ENCODE measurements around the gene OR4N2.
"Not testable (repeated sequence)": the region's sequence is repeated elsewhere in the genome, so short reads cannot be mapped to it uniquely, and the experiment has no call there.

The OR4N2 gene

DNA sequence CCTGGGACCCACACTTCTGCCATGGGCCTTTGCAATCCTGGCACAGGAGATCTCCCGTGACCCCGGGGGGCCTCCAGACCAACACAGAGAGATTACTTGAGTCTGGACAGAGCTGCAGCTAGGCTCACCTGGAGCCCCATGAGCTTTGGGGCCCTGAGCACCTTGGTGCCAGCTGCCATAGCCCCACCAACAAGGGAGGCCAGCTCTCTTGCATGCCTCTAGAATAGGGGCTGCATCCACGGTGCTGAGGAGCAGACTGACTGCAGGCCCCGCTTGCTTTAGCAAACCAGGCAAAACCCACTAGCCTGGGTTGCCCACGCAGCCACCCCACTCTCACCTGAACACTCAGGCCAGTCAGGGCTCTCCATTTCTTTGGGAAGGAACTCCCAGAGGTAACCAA, 3.7 kb upstream of the OR4N2 start:
- Histone ChIP-seq H3K27ac (ENCODE audit: low read depth, low read length) (no peak overlapping the region), H3K79me2 (ENCODE audit: control insufficient read depth, insufficient read depth, low read length, unreplicated experiment) (no peaks in the 10 kb centered on the region), H3K4me1 (ENCODE audit: control insufficient read depth, insufficient read depth, low read length, unreplicated experiment) (no peaks in the 10 kb centered on the region), H3K27me3 (ENCODE audit: insufficient read depth, low read length) (no peaks in the 10 kb centered on the region), H2AFZ (ENCODE audit: low read length, unreplicated experiment) (no peak overlapping the region), H3K4me3 (ENCODE audit: low read depth, low read length) (no peak overlapping the region), H3K36me3 (ENCODE audit: insufficient read depth, low read length) (no peaks in the 10 kb centered on the region)

- Histone ChIP-seq H3K27ac (ENCODE audit: low read depth, low read length) (no peak overlapping the region), H3K36me3 (ENCODE audit: insufficient read depth, low read length) (no peaks in the 10 kb centered on the region), H3K79me2 (ENCODE audit: control insufficient read depth, insufficient read depth, low read length, unreplicated experiment) (no peaks in the 10 kb centered on the region), H3K27me3 (ENCODE audit: insufficient read depth, low read length) (no peaks in the 10 kb centered on the region), H2AFZ (ENCODE audit: low read length, unreplicated experiment) (no peak overlapping the region), H3K4me1 (ENCODE audit: control insufficient read depth, insufficient read depth, low read length, unreplicated experiment) (no peaks in the 10 kb centered on the region), H3K4me3 (ENCODE audit: low read depth, low read length) (no peak overlapping the region)
These were observed 3.1 kb upstream of the OR4N2 start for GRCh38 chr14:19800282-19801117.

GRCh38 chr14:19801118-19801464, 2.5 kb upstream of the OR4N2 start:
- no peaks in the 10 kb centered on the region for H3K27me3 ChIP-seq (ENCODE audit: insufficient read depth, low read length)
- H3K4me1 ChIP-seq (ENCODE audit: control insufficient read depth, insufficient read depth, low read length, unreplicated experiment), result no peaks in the 10 kb centered on the region
- H2AFZ ChIP-seq (ENCODE audit: low read length, unreplicated experiment), result no peak overlapping the region
- no peaks in the 10 kb centered on the region for H3K79me2 ChIP-seq (ENCODE audit: control insufficient read depth, insufficient read depth, low read length, unreplicated experiment)
- no peak overlapping the region for H3K27ac ChIP-seq (ENCODE audit: low read depth, low read length)
- no peaks in the 10 kb centered on the region for H3K36me3 ChIP-seq (ENCODE audit: insufficient read depth, low read length)
- H3K4me3 ChIP-seq (ENCODE audit: low read depth, low read length), result no peak overlapping the region

- not testable (repeated sequence) for H3K79me2 ChIP-seq (ENCODE audit: control insufficient read depth, insufficient read depth, low read length, unreplicated experiment); H3K27me3 ChIP-seq (ENCODE audit: insufficient read depth, low read length); H3K4me1 ChIP-seq (ENCODE audit: control insufficient read depth, insufficient read depth, low read length, unreplicated experiment); H3K36me3 ChIP-seq (ENCODE audit: insufficient read depth, low read length)
- Histone ChIP-seq H2AFZ (ENCODE audit: low read length, unreplicated experiment) (peak overlapping the region; percentile 62), H3K27ac (ENCODE audit: low read depth, low read length) (peak overlapping the region; percentile 29; the same call in 1 of the 2 replicates), H3K4me3 (ENCODE audit: low read depth, low read length) (peak overlapping the region; percentile 14)
These were observed 9.8 kb downstream of the OR4N2 start for GRCh38 chr14:19813171-19813920.

- H3K79me2 ChIP-seq (ENCODE audit: control insufficient read depth, insufficient read depth, low read length, unreplicated experiment); H3K4me3 ChIP-seq (ENCODE audit: low read depth, low read length); H3K27ac ChIP-seq (ENCODE audit: low read depth, low read length); H3K27me3 ChIP-seq (ENCODE audit: insufficient read depth, low read length); H3K36me3 ChIP-seq (ENCODE audit: insufficient read depth, low read length); H2AFZ ChIP-seq (ENCODE audit: low read length, unreplicated experiment): not testable (repeated sequence)
- H3K4me1 ChIP-seq (ENCODE audit: control insufficient read depth, insufficient read depth, low read length, unreplicated experiment), result peaks cover 19% of the 10 kb centered on the region
These were observed 16.3 kb downstream of the OR4N2 start for GRCh38 chr14:19819879-19820278.

DNA sequence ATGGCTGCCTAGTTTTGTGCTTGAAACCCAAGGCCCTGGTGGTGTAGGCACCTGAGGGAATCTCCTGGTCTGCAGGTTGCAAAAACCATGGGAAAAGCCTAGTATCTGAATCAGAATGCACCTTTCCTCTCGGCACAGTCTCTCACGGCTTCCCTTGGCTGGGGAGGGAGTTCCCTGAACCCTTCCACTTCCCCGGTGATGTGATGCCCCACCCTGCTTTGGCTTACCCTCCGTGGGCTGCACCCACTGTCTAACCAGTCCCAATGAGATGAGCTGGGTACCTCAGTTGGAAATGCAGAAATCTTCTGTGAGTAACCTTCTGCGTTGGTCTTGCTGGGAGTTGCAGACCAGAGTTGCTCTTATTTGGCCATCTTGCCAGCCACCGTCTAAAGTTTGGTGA, 17.4 kb downstream of the OR4N2 start:
- not testable (repeated sequence) for H2AFZ ChIP-seq (ENCODE audit: low read length, unreplicated experiment); H3K27me3 ChIP-seq (ENCODE audit: insufficient read depth, low read length); H3K79me2 ChIP-seq (ENCODE audit: control insufficient read depth, insufficient read depth, low read length, unreplicated experiment); H3K36me3 ChIP-seq (ENCODE audit: insufficient read depth, low read length); H3K4me3 ChIP-seq (ENCODE audit: low read depth, low read length); H3K27ac ChIP-seq (ENCODE audit: low read depth, low read length)
- peaks cover 19% of the 10 kb centered on the region for H3K4me1 ChIP-seq (ENCODE audit: control insufficient read depth, insufficient read depth, low read length, unreplicated experiment)

GRCh38 chr14:19823178-19823577, 19.6 kb downstream of the OR4N2 start:
- Histone ChIP-seq H3K4me1 (ENCODE audit: control insufficient read depth, insufficient read depth, low read length, unreplicated experiment) (peaks cover 19% of the 10 kb centered on the region), H2AFZ (ENCODE audit: low read length, unreplicated experiment) (no peak overlapping the region), H3K27me3 (ENCODE audit: insufficient read depth, low read length) (no peaks in the 10 kb centered on the region), H3K36me3 (ENCODE audit: insufficient read depth, low read length) (no peaks in the 10 kb centered on the region), H3K4me3 (ENCODE audit: low read depth, low read length) (no peak overlapping the region; the same call in 1 of the 2 replicates), H3K79me2 (ENCODE audit: control insufficient read depth, insufficient read depth, low read length, unreplicated experiment) (no peaks in the 10 kb centered on the region), H3K27ac (ENCODE audit: low read depth, low read length) (peak overlapping the region; percentile 89)

- Histone ChIP-seq H3K27me3 (ENCODE audit: insufficient read depth, low read length) (no peaks in the 10 kb centered on the region), H3K79me2 (ENCODE audit: control insufficient read depth, insufficient read depth, low read length, unreplicated experiment) (no peaks in the 10 kb centered on the region), H3K4me1 (ENCODE audit: control insufficient read depth, insufficient read depth, low read length, unreplicated experiment) (peaks cover 19% of the 10 kb centered on the region), H3K36me3 (ENCODE audit: insufficient read depth, low read length) (no peaks in the 10 kb centered on the region), H2AFZ (ENCODE audit: low read length, unreplicated experiment) (peak overlapping the region; percentile 72), H3K4me3 (ENCODE audit: low read depth, low read length) (peak overlapping the region; percentile 42), H3K27ac (ENCODE audit: low read depth, low read length) (peak overlapping the region; percentile 89)
These were observed 20.2 kb downstream of the OR4N2 start for GRCh38 chr14:19823765-19824164.

GRCh38 chr14:19827626-19828244, 24.2 kb downstream of the OR4N2 start:
- H3K27ac ChIP-seq (ENCODE audit: low read depth, low read length); H3K27me3 ChIP-seq (ENCODE audit: insufficient read depth, low read length); H3K4me3 ChIP-seq (ENCODE audit: low read depth, low read length); H2AFZ ChIP-seq (ENCODE audit: low read length, unreplicated experiment); H3K36me3 ChIP-seq (ENCODE audit: insufficient read depth, low read length); H3K79me2 ChIP-seq (ENCODE audit: control insufficient read depth, insufficient read depth, low read length, unreplicated experiment): not testable (repeated sequence)
- peaks cover 14% of the 10 kb centered on the region for H3K4me1 ChIP-seq (ENCODE audit: control insufficient read depth, insufficient read depth, low read length, unreplicated experiment)

GRCh38 chr14:19828314-19828713, 24.7 kb downstream of the OR4N2 start:
- Histone ChIP-seq H3K36me3 (ENCODE audit: insufficient read depth, low read length) (no peaks in the 10 kb centered on the region), H2AFZ (ENCODE audit: low read length, unreplicated experiment) (no peak overlapping the region), H3K27me3 (ENCODE audit: insufficient read depth, low read length) (no peaks in the 10 kb centered on the region), H3K4me1 (ENCODE audit: control insufficient read depth, insufficient read depth, low read length, unreplicated experiment) (peaks cover 10% of the 10 kb centered on the region), H3K79me2 (ENCODE audit: control insufficient read depth, insufficient read depth, low read length, unreplicated experiment) (no peaks in the 10 kb centered on the region), H3K4me3 (ENCODE audit: low read depth, low read length) (no peak overlapping the region), H3K27ac (ENCODE audit: low read depth, low read length) (no peak overlapping the region)
